ENCODE results near the gene EPC1. TPM values are rescaled to one million over a fixed set of nuclear protein-coding genes. Genes with fewer than 3 reads are reported as not detected.
"Not testable (repeated sequence)": the region's sequence is repeated elsewhere in the genome, so short reads cannot be mapped to it uniquely, and the experiment has no call there.

The EPC1 gene
- total RNA-seq, 2 experiments from 2014 or later = 24.4 to 26.1 TPM

DNA sequence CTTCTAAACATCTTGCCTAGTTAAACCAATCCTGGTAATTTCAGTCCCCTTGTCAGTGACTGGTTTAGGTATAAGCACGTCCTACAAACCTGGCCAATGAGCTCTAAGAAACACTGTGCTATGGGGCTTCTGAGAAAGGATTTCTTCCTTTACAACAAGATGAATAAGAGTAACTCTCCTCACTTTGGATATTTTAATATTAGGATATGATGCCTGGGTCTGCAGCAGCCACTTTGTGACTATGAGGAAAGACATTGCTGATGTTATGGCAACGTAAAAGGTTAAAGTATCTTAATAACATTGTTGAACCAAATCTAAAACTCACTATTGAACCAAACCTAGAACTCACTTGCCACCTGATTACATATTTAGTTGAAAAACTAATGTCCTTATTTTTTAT lies 26.5 kb upstream of the EPC1 start:
- CTCF ChIA-PET = interaction anchor here (0.6 to 2.4 kb wide), 5 partner anchors 12 to 127 kb away, joined by 3 to 6 read pairs (median 4); no protein-coding TSS in a partner anchor
- POLR2A ChIA-PET = no interaction called here

- ChIA-PET CTCF (interaction anchor here (0.6 to 2.4 kb wide), 4 partner anchors 12 to 127 kb away, joined by 3 to 6 read pairs (median 4); no protein-coding TSS in a partner anchor), POLR2A (no interaction called here)
Measured at GRCh38 chr10:32373031-32373430, 26.1 kb upstream of the EPC1 start.

DNA sequence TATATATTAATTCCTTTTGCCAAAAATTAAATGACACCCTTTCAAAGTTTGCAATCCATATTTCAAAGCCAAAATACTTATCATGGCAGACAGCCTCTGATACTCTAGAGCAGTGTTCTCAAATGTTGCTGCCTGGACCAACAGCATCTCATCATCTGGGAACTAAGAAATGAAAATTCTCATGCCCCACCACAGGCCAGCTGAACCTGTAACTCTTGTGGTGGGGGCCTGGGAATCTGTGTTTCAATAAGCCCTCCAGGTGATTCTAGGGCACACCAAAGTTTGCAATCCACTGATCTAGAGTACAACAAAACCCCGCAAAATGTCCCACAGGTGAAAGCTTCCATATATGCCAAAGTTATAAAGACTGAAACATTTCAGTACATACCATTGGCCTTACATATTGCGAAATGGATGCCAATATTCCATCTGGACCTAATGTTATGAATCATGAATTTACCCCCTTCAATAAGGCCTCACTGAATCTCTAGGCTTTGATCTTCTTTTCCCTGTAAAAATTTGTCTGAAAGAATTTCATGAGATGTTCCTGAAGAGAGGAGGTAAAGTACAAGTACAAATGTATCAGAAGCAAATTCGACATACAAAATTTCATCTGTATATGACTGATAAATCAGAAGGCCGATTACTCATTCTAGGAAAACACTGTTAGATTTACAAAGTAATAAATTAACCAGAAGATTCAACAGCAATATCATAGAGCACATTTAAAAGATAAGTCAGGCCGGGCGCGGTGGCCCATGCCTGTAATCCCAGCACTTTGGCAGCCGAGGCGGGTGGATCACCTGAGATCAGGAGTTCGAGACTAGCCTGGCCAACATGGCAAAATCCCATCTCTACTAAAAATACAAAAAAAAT lies 25.3 kb upstream of the EPC1 start:
- POLR2A ChIA-PET = no interaction called here
- CTCF ChIA-PET = interaction anchor here (1.1 to 2.4 kb wide), 3 partner anchors 11 to 126 kb away, joined by 3 to 6 read pairs (median 4); no protein-coding TSS in a partner anchor

GRCh38 chr10:32371101-32371500 lies 24.1 kb upstream of the EPC1 start:
- ChIA-PET CTCF (no interaction called here), POLR2A (no interaction called here)

GRCh38 chr10:32367793-32368453 lies 21.0 kb upstream of the EPC1 start:
- ChIA-PET CTCF (interaction anchor here (0.6 to 2.5 kb wide), 6 partner anchors 15 to 553 kb away, joined by 3 to 7 read pairs (median 4); no protein-coding TSS in a partner anchor), POLR2A (interaction anchor here (0.6 kb wide), 1 partner anchor 20 kb away, joined by 3 read pairs; no protein-coding TSS in a partner anchor)

DNA sequence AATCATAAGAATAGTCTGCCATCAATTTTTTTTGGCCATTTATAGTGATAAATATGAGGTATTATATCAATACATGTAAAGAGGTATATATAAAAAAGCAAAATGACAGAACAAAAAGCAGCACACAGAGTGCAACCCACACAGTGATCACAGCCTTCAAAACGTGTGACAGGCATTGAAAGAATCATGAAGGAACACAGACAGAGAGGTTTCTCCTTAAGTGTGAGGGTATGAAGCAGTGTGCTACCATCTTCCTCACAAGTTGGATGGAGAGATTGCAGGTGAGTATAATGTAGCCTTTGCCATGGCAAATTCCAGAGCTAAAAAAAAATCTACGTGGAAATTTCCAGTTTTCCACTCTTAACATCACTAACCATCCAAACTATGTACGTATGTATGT lies 19.6 kb upstream of the EPC1 start:
- ChIA-PET CTCF (interaction anchor here (1.1 to 2.5 kb wide), 4 partner anchors 12 to 110 kb away, joined by 4 to 7 read pairs (median 5); no protein-coding TSS in a partner anchor), POLR2A (no interaction called here)

DNA sequence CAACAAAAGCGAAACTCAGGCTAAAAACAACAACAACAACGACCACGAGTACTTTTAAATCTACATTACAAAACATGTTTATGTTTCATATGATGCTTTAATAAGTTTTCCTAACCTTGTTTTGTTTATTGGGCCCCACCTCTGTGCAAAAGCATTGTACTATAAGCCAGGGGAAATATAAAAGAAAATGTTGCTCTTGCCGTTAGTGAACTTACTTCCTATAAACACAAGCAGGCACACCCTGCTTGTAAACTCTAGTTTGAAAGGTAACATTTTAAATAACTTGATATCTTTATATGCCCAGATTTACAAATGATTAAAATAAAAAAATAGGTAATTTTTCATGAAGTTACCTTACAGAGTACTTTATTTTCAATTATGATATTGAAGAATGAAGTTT lies 19.2 kb upstream of the EPC1 start:
- ChIA-PET POLR2A (no interaction called here), CTCF (interaction anchor here (1.1 to 2.5 kb wide), 3 partner anchors 12 to 110 kb away, joined by 5 to 7 read pairs (median 5); no protein-coding TSS in a partner anchor)

DNA sequence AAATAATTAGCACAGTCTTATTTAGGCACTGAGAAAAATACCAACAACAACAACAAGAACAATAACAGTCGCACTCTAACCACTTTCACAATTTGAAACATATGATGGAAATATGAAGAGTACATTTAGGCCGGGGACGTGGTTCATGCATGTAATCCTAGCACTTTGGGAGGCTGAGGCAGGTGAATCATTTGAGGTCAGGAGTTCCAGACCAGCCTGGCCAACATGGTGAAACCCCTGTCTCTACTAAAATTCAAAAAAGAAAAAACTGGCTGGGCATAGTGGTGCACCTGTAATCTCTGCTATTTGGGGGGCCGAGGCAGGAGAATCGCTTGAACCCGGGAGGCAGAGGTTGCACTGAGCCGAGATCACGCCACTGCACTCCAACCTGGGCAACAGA lies 18.4 kb upstream of the EPC1 start:
- POLR2A ChIA-PET = not testable (repeated sequence)
- CTCF ChIA-PET = interaction anchor here (0.8 kb wide), 1 partner anchor 170 kb away, joined by 3 read pairs; no protein-coding TSS in a partner anchor

GRCh38 chr10:32362571-32362970 lies 15.6 kb upstream of the EPC1 start:
- POLR2A ChIA-PET = no interaction called here
- CTCF ChIA-PET = no interaction called here

GRCh38 chr10:32360884-32361283 lies 13.9 kb upstream of the EPC1 start:
- POLR2A ChIA-PET = interaction anchor here (0.9 kb wide), 1 partner anchor 13 kb away, joined by 4 read pairs; no protein-coding TSS in a partner anchor
- CTCF ChIA-PET = interaction anchor here (0.7 to 1.3 kb wide), 3 partner anchors 8 to 123 kb away, joined by 3 to 6 read pairs (median 3); no protein-coding TSS in a partner anchor

DNA sequence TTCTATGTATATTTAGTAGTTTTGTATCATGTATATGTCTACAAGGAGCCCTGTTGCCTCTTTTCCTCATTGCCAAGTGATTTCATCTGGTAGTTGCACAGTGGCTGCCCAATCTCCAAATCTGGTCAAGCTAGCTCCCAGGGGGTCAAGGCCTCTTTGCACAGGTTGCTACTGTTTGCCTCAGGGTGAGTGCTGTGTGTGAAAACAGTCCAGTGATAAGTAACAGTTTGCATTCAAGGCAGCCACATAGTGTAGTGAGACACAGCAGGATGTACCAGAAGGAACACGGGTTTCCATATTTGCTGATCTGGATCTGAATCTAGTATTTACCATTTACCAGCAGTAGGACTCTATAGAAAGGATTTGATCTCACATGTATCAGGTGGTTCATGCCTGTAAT lies 13.3 kb upstream of the EPC1 start:
- POLR2A ChIA-PET = no interaction called here

GRCh38 chr10:32357056-32357735 lies 10.2 kb upstream of the EPC1 start:
- CTCF ChIA-PET = interaction anchor here (1.0 to 1.6 kb wide), 2 partner anchors 10 to 11 kb away, joined by 4 read pairs; partner anchors contain the start of gene EPC1
- POLR2A ChIA-PET = no interaction called here

More for the DNA sequence above, 13.3 kb upstream of the EPC1 start:
- CTCF ChIA-PET = interaction anchor here (0.7 to 1.3 kb wide), 2 partner anchors 13 to 122 kb away, joined by 3 to 6 read pairs; no protein-coding TSS in a partner anchor

DNA sequence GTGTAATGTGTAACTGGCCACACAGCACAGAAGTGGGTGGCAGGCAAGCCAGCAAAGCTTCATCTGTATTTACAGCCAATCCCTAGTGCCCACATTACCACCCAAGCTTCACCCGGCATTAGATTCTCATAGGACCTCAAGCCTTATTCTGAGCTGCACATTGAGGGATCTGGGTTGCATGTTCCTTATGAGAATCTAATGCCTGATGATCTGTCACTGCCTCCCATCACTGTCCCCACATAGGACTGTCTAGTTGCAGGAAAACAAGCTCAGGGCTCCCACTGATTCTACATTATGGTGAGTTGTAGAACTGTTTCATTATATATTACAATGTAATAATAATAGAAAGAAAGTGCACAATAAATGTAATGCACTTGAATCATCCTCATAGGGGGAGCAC lies 7.7 kb upstream of the EPC1 start:
- CTCF ChIA-PET = interaction anchor here (1.3 kb wide), 1 partner anchor 9 kb away, joined by 4 read pairs; no protein-coding TSS in a partner anchor
- POLR2A ChIA-PET = not testable (repeated sequence)

GRCh38 chr10:32350811-32351350 lies 3.9 kb upstream of the EPC1 start:
- ChIA-PET POLR2A (no interaction called here), CTCF (interaction anchor here (0.6 to 1.0 kb wide), 2 partner anchors 20 to 28 kb away, joined by 3 to 4 read pairs; no protein-coding TSS in a partner anchor)

GRCh38 chr10:32349968-32350738 lies 3.2 kb upstream of the EPC1 start:
- ChIA-PET CTCF (interaction anchor here (1.0 kb wide), 1 partner anchor 20 kb away, joined by 3 read pairs; no protein-coding TSS in a partner anchor), POLR2A (no interaction called here)

DNA sequence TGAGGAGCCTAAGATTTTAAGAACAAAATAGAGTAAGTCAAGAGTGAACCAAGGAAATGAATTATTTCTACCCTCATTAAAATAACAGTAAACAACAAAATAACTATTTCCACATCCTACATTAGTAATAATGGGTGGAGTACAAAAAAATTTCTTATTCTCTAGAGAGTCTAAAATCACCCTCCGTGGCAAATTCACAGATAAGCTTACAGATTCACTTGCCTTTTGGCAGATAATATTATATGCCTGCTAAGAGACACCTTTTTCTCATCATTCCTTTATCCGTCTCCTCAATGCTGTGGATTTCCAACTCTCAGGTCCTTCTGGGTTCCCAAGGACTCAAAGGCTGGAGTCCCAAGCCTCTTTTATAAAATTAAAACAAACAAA lies 2.2 kb upstream of the EPC1 start:
- CTCF ChIA-PET = interaction anchor here (0.6 to 2.0 kb wide), 2 partner anchors 10 to 18 kb away, joined by 3 to 4 read pairs; no protein-coding TSS in a partner anchor
- POLR2A ChIA-PET = interaction anchor here (0.6 kb wide), 1 partner anchor 54 kb away, joined by 5 read pairs; no protein-coding TSS in a partner anchor

GRCh38 chr10:32348297-32349198 lies 1.6 kb upstream of the EPC1 start:
- POLR2A ChIA-PET = interaction anchor here (1.1 to 1.5 kb wide), 2 partner anchors 10 to 12 kb away, joined by 4 read pairs; no protein-coding TSS in a partner anchor
- CTCF ChIA-PET = interaction anchor here (0.6 to 2.0 kb wide), 5 partner anchors 8 to 93 kb away, joined by 3 to 4 read pairs (median 3); no protein-coding TSS in a partner anchor
